Activated T-cell treated with anti-CD3 and anti-CD28 coated beads, Interleukin-2, amount 50 U/mL, for 4 hours (primary cell): ENCODE results near the gene PSMB3. TPM values are rescaled to one million over a fixed set of nuclear protein-coding genes. Genes with fewer than 3 reads are reported as not detected.

Experiments used
- ATAC-seq, 2 donors: fragments of 200-7000 bp; cut with Tn5 transposase; one replicate each; pipeline ENCODE4 v1.10.0; 2021
- DNase-seq: peaks from one replicate; pipeline ENCODE4 v3.0.0-alpha.2; 2020
- H3K27me3 Mint-ChIP-seq: one replicate; pipeline ENCODE4 v1.8.0; 2021; ENCODE audit warnings: low read depth, mixed read lengths
- H3K36me3 Mint-ChIP-seq: one replicate; pipeline ENCODE4 v1.8.0; 2022; ENCODE audit warnings: mixed read lengths; ENCODE audit not compliant: insufficient read depth
- H3K4me1 Mint-ChIP-seq: one replicate; pipeline ENCODE4 v1.8.0; 2021; ENCODE audit warnings: low read depth, mixed read lengths
- H3K4me3 Mint-ChIP-seq: one replicate; pipeline ENCODE4 v1.8.0; 2021; ENCODE audit warnings: mild to moderate bottlenecking, moderate library complexity, mixed read lengths
- H3K9me3 Mint-ChIP-seq: one replicate; pipeline ENCODE4 v1.8.0; 2021; ENCODE audit warnings: mixed read lengths
- total RNA-seq, 3 donors: library from RNA; stranded (reverse); gene quantifications; one replicate each; pipeline ENCODE4 v1.2.1, GENCODE V29; 2021

PSMB3 gene
- total RNA-seq, 3 donors from 2014 or later, result 527 to 569 (median 554) TPM

GRCh38 chr17:38738007-38738662 lies 14.4 kb upstream of the PSMB3 start:
- no peaks in the 10 kb centered on the region for H3K9me3 Mint-ChIP-seq
- DNase-seq (no peak), ATAC-seq (no peak)
- H3K27me3 Mint-ChIP-seq, result peaks cover 2% of the 10 kb centered on the region
- no peaks in the 10 kb centered on the region for H3K36me3 Mint-ChIP-seq
- H3K4me3 Mint-ChIP-seq, result no peak overlapping the region
- H3K4me1 Mint-ChIP-seq, result peaks cover 22% of the 10 kb centered on the region

GRCh38 chr17:38738686-38739085 lies 13.9 kb upstream of the PSMB3 start:
- no peak for DNase-seq
- Mint-ChIP-seq H3K36me3 (no peaks in the 10 kb centered on the region), H3K9me3 (no peaks in the 10 kb centered on the region), H3K4me1 (peaks cover 18% of the 10 kb centered on the region), H3K27me3 (peaks cover 4% of the 10 kb centered on the region), H3K4me3 (no peak overlapping the region)
- no peak for ATAC-seq

DNA sequence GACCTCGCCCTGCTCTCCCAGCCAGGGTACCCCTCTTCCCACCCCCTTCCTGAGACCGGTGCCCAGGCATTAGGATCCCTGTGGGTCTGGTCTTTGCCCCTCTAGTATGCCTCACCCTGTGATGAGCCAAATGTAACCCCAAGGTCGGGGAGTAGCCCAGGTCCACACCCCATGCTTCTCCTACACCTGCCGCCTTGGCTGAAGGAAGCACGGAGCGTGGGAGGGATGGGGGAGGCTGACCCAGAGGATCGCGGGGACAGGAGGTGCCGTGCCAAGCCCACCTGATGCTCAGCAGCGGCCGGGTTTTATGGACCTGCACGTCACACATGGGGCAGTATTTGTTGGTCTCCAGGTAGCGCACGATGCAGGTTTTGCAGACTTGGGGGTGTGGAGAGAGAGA lies 13.2 kb upstream of the PSMB3 start:
- ATAC-seq (no peak), DNase-seq (no peak)
- no peaks in the 10 kb centered on the region for H3K36me3 Mint-ChIP-seq
- H3K27me3 Mint-ChIP-seq, result peaks cover 4% of the 10 kb centered on the region
- no peak overlapping the region for H3K4me3 Mint-ChIP-seq
- peaks cover 12% of the 10 kb centered on the region for H3K4me1 Mint-ChIP-seq
- no peaks in the 10 kb centered on the region for H3K9me3 Mint-ChIP-seq

DNA sequence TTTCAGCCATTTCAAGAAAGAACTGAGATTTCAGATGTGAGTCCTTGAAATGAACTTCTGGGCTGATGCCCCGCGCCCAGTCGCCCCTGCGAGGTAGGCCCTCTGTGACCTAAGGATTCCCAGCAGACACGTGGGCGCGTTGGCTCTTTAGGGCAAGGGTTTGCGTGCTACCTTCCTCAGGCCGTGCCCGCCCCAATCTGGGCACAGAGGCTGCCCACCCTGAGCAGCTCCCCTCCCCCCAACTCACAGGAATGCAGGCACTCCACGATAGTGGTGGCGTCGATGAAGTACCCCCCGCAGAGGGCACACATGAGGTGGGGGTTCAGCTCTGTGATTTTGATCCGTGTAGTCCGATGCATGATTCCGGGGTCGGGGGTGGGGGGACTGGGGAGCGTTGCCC lies 12.5 kb upstream of the PSMB3 start:
- DNase-seq (no peak), ATAC-seq (no peak)
- H3K4me3 Mint-ChIP-seq, result no peak overlapping the region
- peaks cover 7% of the 10 kb centered on the region for H3K27me3 Mint-ChIP-seq
- H3K9me3 Mint-ChIP-seq, result no peaks in the 10 kb centered on the region
- H3K36me3 Mint-ChIP-seq, result no peaks in the 10 kb centered on the region
- H3K4me1 Mint-ChIP-seq, result peaks cover 5% of the 10 kb centered on the region

DNA sequence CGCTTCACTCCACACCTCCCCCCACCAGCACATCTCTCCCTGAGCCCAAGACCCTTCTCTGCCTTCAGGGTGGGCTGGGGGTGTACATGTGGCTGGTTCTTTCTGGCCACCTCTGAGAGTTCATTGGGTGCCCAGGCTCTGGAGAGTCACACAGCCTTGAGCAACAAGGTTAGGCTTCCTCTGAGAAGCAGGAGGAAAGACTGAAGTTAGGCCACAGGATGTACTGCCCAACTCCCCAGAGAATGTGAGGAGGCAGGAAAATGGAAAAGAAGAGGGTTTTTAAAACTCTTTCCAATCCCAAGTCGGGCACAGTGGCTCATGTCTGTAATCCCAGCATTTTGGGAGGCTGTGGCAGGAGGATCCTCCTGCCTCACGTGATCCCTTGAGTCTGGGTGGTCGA lies 11.7 kb upstream of the PSMB3 start:
- no peak for ATAC-seq
- no peaks in the 10 kb centered on the region for H3K36me3 Mint-ChIP-seq
- no peak for DNase-seq
- H3K27me3 Mint-ChIP-seq, result peaks cover 11% of the 10 kb centered on the region
- H3K9me3 Mint-ChIP-seq, result no peaks in the 10 kb centered on the region
- H3K4me1 Mint-ChIP-seq, result no peaks in the 10 kb centered on the region
- no peak overlapping the region for H3K4me3 Mint-ChIP-seq

DNA sequence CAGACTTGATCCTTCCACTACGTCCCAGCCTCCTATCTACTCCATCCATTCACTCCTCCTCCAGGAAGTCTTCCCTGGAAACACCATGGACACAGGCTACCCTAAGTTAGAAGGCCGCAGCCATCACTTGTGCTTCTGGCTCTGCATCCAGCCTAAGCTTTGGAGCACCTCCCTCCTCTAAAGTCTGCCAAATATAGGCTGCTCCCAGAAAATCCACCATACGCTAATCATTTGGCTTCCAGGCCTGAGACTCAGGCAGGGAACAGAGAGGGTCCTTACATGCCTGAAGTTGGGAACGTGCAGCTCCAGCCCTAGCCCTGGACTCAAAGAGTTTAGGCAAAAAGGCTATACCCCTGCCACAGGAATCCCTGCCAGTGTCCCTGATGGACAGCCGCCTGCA lies 11.1 kb upstream of the PSMB3 start:
- Mint-ChIP-seq H3K27me3 (peaks cover 18% of the 10 kb centered on the region), H3K4me3 (no peak overlapping the region), H3K4me1 (no peaks in the 10 kb centered on the region), H3K9me3 (no peaks in the 10 kb centered on the region), H3K36me3 (no peaks in the 10 kb centered on the region)
- DNase-seq (no peak), ATAC-seq (no peak)

GRCh38 chr17:38741921-38742410 lies 10.6 kb upstream of the PSMB3 start:
- H3K4me3 Mint-ChIP-seq, result no peak overlapping the region
- H3K27me3 Mint-ChIP-seq, result peaks cover 23% of the 10 kb centered on the region
- peaks cover 4% of the 10 kb centered on the region for H3K4me1 Mint-ChIP-seq
- no peak for DNase-seq
- ATAC-seq, result no peak
- no peaks in the 10 kb centered on the region for H3K36me3 Mint-ChIP-seq
- no peaks in the 10 kb centered on the region for H3K9me3 Mint-ChIP-seq

- no peaks in the 10 kb centered on the region for H3K36me3 Mint-ChIP-seq
- no peak for ATAC-seq
- DNase-seq, result no peak
- peaks cover 4% of the 10 kb centered on the region for H3K4me1 Mint-ChIP-seq
- no peaks in the 10 kb centered on the region for H3K9me3 Mint-ChIP-seq
- no peak overlapping the region for H3K4me3 Mint-ChIP-seq
- H3K27me3 Mint-ChIP-seq, result peaks cover 23% of the 10 kb centered on the region
Observed at GRCh38 chr17:38742411-38743308, 9.9 kb upstream of the PSMB3 start.

DNA sequence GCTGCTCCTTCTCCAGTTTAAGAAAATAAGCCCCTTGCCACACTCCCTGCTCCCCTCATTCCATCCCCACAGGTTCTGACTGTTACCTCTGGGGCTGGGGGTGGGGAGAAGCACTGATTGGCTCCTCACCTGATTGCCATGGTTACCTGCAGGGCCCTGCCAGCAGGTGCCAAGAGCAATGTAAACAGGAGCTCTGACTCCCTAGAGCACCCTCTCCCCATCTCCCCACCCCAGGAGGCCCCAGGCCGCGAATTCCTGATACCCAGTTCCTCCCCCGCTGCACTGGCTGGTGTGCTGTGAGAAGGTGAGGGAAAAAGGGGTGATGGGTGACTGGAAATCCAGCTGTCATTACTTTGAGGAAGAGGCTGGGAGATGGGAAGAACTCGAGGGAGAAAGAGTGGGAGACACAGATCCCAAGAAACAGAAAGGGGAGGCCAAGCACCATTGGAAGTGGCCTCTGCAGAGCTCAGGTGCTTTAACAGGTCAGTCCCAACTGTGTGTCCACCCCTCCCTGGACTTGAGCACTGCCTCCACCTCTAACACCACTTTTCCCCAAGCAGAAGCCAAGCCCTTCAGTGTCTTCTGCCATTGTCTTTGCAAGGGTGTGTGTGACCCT lies 8.9 kb upstream of the PSMB3 start:
- Mint-ChIP-seq H3K27me3 (peaks cover 28% of the 10 kb centered on the region), H3K36me3 (no peaks in the 10 kb centered on the region)
- no peak for ATAC-seq

GRCh38 chr17:38745545-38745944 lies 7.0 kb upstream of the PSMB3 start:
- Mint-ChIP-seq H3K36me3 (no peaks in the 10 kb centered on the region), H3K4me3 (no peak overlapping the region), H3K9me3 (no peaks in the 10 kb centered on the region), H3K27me3 (peaks cover 43% of the 10 kb centered on the region), H3K4me1 (peaks cover 19% of the 10 kb centered on the region)
- ATAC-seq (no peak), DNase-seq (no peak)

More for the DNA sequence above, 8.9 kb upstream of the PSMB3 start:
- DNase-seq, result no peak
- H3K9me3 Mint-ChIP-seq, result no peaks in the 10 kb centered on the region
- H3K4me3 Mint-ChIP-seq, result no peak overlapping the region
- H3K4me1 Mint-ChIP-seq, result peaks cover 5% of the 10 kb centered on the region

- Mint-ChIP-seq H3K9me3 (no peaks in the 10 kb centered on the region), H3K36me3 (no peaks in the 10 kb centered on the region), H3K4me1 (peaks cover 25% of the 10 kb centered on the region), H3K4me3 (peak overlapping the region; percentile 68), H3K27me3 (peaks cover 49% of the 10 kb centered on the region)
- no peak for DNase-seq
- ATAC-seq, result no peak
Observed at GRCh38 chr17:38746004-38746848, 6.3 kb upstream of the PSMB3 start.

- Mint-ChIP-seq H3K4me1 (peaks cover 31% of the 10 kb centered on the region), H3K27me3 (peaks cover 52% of the 10 kb centered on the region), H3K4me3 (peak overlapping the region; percentile 68), H3K36me3 (peaks cover 2% of the 10 kb centered on the region), H3K9me3 (no peaks in the 10 kb centered on the region)
- DNase-seq (no peak), ATAC-seq (no peak)
Observed at GRCh38 chr17:38746849-38747462, 5.6 kb upstream of the PSMB3 start.

DNA sequence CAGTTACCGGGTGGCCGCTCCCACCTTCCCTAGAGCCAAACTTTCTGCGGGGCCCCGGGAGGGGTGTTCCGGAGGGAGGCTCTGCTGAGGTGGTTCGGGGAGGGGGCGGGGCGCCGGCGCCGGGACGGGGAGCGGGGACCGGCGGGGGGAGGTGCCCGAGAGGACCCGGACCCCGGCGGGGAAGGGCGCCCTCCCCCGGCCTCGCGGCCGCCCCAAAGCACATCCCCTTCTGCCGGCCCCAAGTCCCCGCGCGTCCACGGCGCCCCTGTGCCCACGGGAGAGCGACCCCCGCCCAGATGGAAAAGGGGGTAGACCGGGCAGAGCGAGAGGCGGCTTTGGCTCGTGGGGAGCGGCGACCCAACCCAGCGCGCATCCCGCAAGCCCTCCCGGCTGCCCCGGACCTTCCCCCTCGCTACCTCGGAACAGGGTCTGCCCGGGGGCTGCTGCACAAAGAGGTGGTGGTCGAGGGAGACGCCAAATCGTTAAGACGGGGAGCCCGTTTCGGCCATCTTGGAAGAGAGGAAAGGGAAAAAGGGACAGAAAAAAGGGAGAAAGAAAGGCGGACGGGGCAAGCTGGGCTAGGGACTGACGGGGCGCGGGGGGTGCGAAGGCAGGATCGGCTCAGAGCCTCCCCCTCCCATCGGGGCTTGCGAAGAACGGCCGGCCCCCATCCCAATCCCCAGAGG lies 4.9 kb upstream of the PSMB3 start:
- H3K27me3 Mint-ChIP-seq, result peaks cover 52% of the 10 kb centered on the region

More for the DNA sequence above, 4.9 kb upstream of the PSMB3 start:
- peaks cover 35% of the 10 kb centered on the region for H3K4me1 Mint-ChIP-seq
- no peak for DNase-seq
- peaks cover 3% of the 10 kb centered on the region for H3K36me3 Mint-ChIP-seq
- H3K9me3 Mint-ChIP-seq, result no peaks in the 10 kb centered on the region
- no peak for ATAC-seq
- peak overlapping the region; percentile 68 for H3K4me3 Mint-ChIP-seq
